ENCODE measurements around the gene IPCEF1.

The IPCEF1 gene

GRCh38 chr6:154112181-154112809 lies 244.3 kb downstream of the IPCEF1 start:
- DNase-seq (ENCODE audit: low read depth in 2 of 2, low spot score in 1 of 2), result no peak

DNA sequence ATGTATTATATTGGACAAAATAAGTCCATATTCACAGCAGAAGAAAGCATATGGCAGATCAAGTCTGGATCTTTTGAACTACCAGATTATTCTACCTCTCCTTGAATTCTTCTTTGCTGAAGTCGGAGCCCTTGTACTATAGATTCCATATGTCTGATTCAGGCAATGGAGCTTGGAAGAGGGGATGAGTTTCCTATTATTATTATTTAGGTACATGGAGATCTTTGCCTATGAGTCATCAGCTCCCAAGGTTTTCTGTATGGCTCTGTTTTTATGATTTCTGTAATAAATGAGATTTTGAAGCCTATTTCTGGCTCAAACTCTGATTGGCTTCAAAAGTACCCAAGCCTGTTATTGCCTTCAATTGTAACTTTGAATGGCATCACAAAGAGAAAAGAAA lies 245.6 kb downstream of the IPCEF1 start:
- DNase-seq (ENCODE audit: low read depth in 2 of 2, low spot score in 1 of 2), result no peak

DNA sequence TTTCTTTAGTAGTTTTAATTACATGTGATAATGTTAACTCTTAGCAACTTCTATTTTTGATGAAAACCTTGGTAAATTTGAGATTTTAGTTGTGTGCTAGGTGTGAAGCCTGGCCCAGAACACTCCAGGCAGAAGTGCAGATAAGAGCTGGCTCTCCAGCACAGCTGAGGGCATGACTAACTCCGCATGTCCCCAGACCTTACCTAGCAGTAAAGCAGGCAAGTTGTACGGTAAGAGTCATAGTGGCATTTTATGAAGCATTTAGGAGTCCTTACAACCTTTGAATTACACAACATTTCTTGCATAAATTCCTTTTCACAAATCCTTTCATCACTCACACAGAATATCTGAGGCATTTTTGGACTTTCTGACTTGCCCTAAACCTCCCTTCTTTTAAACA lies 250.4 kb downstream of the IPCEF1 start:
- DNase-seq (ENCODE audit: low read depth in 2 of 2, low spot score in 1 of 2), result no peak
